GM19463 (cell line): ENCODE results near the gene SMIM20.

ENCODE experiments used
- ATAC-seq: cut with Tn5 transposase; IDR thresholded peaks from one replicate; pipeline ENCODE4 v1.9.1; 2021; ENCODE audit warnings: mild to moderate bottlenecking, moderate library complexity; ENCODE audit not compliant: unreplicated experiment

SMIM20 gene

DNA sequence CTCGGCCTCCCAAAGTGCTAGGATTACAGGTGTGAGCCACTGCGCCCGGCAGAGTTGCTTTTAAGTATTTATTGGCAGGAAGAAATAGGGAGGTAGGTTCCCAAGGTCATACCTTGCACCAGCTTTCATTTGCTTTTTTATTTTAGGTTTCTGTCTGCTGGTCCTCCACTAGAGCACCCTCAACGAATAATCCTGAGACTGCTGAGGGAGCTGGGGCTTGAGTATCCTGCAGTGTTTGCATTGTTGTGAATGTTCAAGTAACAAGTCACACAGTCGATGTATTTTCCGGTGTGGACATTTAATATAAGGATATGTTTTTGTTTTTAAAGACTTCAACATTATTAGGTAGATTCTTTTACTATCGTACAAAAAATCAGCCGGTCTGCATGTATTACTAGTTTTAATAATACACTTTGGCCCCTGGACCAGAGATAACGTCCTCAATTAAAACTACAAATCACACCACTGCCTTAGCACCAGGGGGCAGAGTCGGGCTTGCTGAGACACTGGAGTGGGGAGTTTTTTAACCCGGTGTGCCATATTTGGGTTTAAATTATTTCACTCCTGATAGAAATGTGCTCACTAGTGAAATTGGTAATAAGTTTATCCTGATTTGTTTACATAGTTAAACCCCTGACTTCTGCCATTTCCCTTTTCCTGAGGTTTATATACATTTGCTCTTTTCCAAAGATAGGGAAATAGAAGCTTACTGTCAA, 11.6 kb downstream of the SMIM20 start:
- no peak for ATAC-seq

DNA sequence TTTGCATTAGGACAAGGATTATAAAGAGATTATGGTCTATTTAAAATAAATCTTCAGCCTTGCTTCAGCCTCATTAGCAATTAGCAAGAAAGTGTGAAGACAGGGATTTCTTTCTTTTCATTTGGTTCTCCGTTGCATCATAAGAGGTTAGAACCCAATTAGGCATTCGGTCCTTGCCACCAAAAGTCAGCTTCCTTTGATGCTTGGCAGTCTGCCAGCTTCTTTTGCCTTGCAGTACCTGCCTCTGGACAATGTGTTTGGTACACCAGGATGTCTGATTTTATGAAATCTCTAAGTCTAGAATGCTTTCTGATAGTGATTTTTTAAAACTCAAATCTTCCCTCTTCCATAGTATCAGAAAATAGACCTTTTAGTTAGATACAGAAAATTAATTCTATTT, 12.4 kb downstream of the SMIM20 start:
- ATAC-seq = no peak

DNA sequence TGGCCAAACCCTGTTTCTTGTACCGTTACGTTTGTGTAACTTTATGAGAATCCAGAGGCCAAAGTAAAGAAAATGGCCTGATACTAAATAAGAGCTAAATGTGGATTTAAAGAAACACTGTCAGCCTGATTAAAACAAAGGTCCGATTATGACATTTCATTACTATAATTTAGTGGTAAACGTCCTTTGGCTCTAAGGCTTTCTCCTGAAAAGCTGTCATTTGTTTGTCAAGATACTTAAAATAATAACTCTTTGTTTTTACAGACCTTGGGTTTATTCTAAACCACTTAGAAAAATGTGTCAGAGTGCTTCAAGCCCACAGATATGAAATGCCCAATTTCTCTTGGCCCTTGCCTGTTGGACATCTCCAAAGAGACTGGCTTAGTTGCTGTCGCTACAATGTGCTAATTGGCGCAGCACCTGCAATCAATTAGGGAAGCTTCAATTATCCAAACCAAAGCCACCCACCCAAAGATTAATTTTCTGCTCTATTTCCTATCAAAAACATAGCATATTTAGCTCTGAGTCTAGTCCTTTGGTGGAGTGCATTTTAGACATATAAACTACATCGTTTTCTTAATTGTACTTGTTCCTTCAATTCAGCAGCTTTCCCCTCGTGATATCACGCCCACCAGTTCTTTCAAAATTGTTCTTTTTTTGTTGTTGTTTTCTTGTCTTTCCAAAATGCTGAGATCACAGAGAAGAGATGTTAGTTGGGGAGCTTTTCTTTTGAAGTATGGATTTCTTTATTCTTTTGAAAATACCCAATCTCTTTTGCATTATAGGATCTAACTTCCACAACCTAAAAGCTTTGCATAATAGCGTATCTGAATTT, 13.6 kb downstream of the SMIM20 start:
- no peak for ATAC-seq

DNA sequence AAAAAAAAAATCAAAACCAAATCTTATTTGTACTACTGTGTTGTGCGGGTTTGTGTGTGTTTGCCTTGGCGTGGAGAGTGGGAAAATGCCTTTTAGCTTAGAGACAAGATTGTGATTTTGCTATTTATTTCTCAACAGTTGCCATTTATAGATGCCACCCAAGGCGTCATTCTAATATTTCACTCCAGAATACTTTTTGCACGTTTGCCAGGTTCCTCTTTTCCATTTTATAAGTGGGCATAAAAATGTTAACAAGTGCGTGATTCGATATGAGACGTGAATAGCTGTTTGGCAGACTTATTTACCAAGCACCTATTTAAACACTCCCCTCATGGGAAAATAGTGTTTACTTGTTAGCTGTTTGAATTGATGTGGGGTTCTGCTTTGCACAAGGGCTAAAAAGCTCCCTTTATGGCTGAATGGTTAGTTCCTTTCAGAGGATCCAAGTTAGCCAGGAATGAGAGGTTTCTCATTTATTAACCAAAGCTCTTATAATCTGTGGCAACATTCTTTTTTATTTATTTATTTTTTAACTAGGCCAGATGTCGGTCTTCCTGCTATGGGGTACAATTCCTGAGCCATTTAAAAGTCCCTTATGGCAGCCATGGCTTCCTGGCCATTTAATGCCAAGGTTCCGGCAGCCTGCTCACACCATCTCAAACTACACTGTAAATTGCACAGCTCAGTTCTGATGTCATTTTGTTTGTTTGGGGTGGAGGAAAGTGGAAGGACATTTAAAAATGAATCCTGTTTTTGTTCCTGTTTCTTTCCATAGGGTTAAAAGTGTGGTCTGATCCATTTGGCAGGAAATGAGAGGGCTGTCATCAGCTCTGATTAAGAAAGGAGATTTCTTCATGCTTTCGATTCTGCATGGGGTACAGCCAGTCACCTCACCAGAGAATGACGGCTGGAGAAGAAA, 14.6 kb downstream of the SMIM20 start:
- ATAC-seq = no peak

DNA sequence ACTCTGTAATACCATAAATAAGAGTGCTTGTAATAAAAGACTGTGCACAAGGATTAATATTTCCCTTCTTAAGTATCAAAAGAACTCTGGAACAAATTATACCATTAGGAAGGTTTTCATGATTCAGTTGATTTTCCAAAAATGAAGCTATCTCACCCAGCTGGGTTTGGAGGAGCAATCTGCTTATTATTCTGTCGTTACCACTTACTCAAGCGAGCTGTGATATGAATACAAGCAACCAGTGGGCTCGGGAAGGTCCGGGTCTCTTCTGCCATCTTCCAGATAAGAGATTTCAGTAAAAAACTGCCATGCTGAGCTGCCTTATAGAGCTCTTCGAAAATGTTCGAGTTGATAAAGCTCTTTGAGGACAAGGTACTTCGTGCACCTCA, 15.3 kb downstream of the SMIM20 start:
- no peak for ATAC-seq

DNA sequence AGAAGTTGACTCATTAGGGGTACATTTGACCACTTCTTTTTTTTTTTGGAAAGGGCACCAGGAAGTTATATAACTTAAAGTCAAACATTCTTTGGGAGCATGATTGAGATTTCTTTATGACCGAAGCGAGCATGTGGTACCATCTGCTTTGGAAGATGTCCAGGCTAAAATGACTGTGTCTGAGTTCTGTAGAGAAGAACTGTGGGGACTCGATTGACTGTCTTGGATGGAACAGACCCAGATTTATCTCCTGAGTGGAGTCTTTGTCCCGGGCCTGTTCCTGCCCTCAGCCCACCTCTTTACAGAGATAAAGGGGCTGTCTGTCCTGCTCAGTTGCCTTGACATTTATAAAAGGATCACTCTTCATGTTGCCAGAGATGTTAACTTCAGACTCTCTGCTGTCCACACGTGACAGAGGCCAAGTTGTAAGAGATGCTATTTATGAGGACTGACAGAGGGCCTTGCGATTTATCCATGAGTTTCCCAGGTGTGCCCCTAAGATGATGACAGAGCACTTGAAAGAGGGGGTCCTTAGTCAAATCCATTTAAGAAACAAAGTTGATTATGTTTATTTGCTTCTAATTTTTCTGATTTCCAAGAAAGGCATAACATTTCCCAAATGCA, 16.8 kb downstream of the SMIM20 start:
- no peak for ATAC-seq

DNA sequence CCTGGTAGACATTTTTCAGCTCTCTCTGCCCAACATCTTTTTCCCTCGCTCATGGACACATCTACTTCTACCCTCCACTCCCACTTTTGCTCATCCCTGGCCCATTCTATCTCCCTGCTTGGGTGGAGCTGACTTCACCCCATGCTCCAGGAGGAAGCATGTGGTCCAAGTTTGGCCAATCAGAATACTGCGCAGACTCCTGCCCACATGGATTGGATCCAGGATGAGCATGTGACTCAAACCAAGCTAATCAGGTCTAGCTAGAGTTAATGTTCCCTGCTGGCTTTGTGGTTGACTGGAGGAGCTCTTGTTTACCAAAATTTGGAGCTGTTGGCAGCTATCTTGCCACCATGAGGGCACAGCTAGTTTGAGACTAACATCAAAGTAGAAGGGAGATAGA, 22.7 kb downstream of the SMIM20 start:
- no peak for ATAC-seq

DNA sequence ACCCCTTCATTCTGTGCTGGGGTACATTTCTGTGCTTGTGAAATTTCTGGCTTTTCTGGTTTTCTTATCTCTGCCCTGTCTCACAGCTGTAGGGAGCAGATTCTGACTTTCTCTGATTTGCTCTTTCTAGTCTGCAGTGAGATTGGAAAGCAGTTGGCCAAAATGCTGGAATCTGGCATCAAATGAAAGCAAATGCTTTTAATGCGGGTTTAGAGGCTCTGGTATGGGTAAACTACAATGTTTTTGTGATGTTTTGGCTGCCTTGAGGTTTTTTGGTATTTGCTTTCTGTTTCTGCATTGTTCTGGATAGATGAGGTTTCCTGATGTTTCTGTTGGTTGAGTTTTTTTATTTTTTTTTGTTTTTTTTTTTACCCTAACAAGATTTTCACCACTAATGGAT, 23.8 kb downstream of the SMIM20 start:
- no peak for ATAC-seq

DNA sequence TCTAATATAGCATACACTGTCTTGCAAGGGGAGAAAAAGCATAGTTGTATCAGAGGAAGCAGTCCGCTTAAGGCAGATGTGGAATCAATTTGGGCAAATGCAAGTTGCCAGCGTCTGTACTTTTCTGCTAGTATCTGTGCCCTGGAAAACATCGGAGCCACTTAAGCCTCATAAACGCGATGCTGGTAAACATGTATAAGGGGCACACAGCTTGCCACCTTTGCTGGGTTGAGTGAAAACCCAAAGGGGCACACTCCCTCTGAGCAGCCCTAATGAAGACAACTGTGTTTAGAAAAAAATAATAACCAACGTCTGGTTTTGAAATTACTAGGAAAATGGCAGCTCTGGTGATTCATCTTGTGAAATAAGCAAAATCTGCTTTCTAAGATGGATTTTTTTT, 24.3 kb downstream of the SMIM20 start:
- ATAC-seq = peak; percentile 42

DNA sequence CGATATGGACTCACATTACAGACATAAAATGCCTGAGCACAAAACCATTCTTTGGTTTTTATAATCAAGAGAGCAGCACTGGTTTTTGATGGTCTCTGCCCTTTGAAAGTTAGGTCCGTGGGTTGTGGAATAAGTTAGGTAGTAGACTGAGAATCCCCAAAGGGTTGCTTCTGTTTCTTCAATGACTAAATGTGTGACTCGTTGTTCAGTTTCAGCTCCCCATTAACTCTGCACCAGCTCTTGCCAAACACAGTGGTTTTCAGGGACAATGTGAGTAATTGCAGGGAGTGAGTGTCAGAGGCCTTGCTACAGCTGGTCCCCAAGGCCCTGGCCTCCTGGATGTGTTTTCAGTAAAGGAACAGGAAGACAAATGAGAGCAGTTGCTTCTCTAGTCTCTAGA, 24.8 kb downstream of the SMIM20 start:
- ATAC-seq = peak; percentile 92

DNA sequence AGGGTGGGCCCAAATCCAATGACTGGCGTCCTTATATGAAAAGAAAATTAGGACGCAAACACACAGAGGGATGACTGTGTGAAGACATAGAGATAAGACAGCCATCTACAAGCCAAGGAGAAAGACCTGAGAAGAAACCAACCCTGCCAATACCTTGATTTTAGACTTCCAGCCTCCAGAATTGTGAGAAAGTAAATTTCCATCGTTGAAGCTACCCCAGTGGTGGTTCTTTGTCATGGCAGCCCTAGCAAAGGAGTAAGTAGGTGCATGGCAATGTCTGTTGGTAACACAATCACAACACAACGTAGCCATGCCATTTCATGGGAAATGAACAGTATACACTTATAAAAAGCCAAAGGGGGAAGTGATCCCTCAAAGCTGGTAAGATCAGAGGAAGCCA, 25.3 kb downstream of the SMIM20 start:
- no peak for ATAC-seq

DNA sequence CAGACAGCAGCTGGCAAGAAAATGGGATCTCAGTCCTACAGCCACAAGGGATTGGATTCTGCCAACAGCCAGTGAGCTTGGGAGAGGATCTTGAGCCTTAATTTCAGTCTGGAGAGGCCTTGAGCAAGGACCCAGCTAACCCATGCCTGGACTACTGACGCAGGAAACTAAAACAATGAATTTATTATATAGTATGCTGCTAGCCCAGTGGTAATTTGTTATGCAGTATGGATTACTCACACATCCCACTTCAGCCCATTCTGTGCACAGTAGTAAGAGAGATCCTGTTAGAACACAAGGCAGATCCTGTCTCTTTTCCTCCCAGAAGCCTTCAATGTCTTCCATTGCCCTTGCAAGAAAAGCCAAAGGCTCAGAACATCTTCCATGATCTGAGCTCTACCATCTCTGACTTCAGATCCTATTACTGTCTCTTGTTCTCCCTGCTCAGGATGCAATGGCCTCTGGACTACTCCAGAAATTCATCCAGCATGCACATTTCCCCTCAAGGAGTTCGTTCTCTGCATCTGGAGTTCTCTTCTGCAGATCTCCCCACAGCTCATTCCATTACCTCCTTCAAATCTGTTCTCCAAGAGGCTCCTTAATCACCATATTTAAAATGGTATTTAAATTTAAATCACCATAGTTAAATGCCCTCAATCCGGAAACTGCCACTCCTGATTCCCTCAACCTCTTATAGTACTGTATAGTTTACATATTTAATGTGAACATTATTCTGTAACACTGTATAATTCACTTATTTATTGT, 27.6 kb downstream of the SMIM20 start:
- no peak for ATAC-seq

DNA sequence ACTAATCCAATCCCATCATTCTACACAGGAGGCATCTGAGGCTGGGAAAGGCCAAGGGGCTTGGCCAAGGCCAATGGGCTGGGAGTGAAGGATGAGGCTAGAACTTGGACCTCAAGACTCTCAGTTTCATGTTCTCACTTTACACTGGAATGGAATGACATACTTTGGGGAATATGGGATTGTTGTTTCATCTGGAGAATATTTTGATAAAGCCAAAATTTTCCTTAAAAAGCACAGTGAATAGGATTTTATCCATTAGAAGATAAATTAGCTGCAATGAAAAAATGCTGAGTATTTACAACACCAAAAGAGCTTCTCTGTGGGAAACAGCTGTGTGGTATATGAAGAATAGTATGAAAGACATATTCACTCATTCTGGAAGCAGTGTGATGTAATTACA, 29.3 kb downstream of the SMIM20 start:
- no peak for ATAC-seq

DNA sequence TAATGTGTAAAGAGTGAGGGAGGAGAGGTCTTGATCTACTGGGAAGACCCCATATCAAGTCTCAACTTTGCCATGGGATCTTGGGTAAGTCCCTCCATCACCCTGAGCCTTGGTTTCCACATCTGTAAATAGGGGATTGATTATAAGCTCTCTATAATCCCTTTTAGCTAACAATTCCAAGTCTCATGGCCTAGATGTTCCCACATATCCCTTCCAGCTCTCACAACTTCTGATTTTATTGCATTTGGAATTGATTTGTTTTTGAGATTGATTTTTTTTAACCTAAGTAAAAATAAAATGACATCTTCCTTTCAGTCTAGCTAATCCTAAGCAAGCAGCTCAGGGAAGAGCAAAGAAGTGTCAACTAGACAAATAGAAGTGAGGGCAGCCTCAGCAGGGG, 29.8 kb downstream of the SMIM20 start:
- ATAC-seq = no peak

DNA sequence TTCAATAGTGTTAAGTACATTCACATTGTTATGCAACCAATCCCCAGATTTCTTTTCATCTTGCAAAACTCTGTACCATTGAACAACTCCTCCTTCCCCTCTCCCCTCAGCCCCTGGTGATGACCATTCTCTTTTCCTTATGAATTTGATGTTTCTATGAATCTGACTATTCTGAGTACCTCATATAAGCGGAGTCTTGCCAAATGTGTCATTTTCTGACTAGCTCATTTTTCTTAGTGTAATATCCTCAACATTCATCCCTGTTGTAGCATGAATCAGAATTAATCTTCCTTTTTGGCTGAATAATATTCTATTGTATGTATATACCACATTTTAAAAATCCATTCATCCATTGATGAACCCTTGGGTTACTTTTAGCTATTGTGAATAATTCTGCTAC, 34.0 kb downstream of the SMIM20 start:
- no peak for ATAC-seq

DNA sequence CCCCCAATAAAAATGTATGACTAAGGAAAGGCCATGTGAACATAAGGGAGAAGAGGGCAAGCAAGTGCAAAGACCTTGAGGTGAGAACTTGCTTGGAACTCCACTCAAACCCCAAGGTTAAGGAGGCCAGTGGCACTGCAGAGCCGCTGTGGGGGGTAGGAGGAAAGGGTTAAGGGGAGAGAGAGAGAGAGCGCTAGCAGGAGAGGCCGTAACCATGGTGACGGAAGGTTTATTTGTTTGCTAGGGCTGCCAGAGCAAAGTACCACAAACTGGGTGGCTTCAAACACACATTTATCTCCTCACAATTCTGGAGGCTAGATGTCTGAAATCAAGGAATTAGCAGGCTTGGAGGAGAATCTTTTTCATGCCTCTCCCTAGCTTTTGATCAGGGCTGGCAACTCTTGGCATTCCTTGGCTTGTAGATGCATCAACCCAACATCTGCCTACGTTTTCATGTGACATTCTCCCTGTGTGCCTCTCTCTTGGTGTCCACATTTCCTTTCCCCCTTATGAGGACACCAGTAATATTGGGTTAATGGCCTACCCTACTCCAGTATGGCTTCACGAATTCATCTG, 35.2 kb downstream of the SMIM20 start:
- ATAC-seq = no peak

DNA sequence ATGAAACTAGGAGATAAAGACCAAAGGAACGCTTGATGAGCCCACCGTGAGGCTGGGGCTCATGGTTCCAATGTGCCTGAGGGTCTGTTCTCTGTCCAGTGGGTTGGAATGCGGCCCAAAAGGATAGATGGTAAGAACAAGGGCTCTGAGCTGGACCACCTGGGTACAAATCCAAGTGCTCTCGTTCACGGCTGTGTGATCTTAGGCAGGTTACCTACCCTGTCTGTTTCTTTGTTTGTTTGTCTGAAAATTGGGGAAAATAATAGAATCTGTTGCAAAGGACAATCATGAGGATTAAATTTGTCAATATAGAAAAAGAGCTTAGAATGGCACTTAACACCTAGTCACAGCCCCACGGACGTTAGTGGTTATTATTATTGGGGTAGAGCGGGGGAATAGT, 36.0 kb downstream of the SMIM20 start:
- ATAC-seq = no peak

DNA sequence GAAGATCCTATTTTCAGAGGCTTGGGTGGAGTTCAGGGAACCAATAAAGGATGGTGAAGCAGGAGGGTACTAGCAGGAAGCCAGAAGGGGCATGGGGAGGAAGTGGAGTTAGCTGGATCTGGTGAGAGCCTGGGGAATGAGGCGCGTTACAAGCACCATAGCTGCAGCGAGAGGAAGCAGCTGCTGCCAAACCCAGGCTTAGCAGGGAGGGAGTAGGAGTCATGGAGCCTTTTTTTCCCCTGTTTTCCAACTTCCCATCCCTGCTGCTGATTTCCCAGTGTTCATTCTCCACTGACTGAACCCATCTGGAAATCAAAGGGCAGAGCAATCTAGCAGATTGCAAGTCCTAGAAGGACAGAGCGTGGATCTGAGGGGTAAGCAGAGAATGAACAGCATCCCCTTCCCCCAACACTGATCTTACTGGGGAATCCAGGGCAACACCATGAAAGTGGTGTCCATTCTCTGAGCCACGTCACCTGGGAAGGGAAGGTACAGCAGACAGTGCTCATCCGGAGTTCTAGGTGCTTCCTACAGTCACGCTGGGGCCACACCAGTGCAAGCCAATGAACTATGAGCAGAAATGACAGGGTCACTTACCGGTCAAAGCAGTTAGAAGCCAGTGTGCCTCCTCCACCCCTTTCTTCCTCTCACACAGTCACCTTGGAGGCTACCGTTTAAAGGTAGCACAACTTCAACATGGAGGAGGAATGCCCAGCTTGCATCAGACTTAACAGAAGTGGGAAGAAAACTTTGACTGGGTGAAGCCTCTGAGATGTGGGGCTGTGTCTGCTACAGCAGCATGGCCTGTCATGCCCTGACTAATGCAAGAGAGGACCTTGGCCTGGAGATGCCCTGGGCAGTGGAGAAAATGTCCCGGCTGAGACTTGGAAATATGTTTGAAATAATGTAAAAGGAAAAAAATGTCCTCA, 36.7 kb downstream of the SMIM20 start:
- no peak for ATAC-seq
